CD4-positive, alpha-beta T cell (primary cell): Measurements from ENCODE around the gene GMEB1. TPM values are rescaled to one million over a fixed set of nuclear protein-coding genes. Genes with fewer than 3 reads are reported as not detected.

Source experiments
- ATAC-seq: fragments of 200-7000 bp; cut with Tn5 transposase; one replicate; pipeline ENCODE4 v1.10.0; 2022; ENCODE audit warnings: mild to moderate bottlenecking; ENCODE audit not compliant: poor library complexity
- CTCF ChIA-PET: fragments of 350-600 bp; sonication (Branson Sonifier 250); formaldehyde crosslinking; loops from one replicate; lab custom pipeline; 2021; ENCODE audit warnings: antibody characterized with exemption, inconsistent platforms; lab: Charles Lee
- POLR2A ChIA-PET: fragments of 350-600 bp; sonication (Branson Sonifier 250); formaldehyde crosslinking; loops from one replicate; lab custom pipeline; 2021; ENCODE audit warnings: antibody characterized with exemption, inconsistent platforms; lab: Charles Lee
- DNase-seq, 14 experiments: peaks; one replicate each; pipeline ENCODE4 v3.0.0-alpha.2; 2013 to 2020; ENCODE audit warnings: mixed read lengths in 2 of 14
- H3K27ac ChIP-seq, 2 donors: one replicate each; pipeline versions ENCODE4 v1.5.1 to v1.7.0; 2013; ENCODE audit warnings: low read length in 2 of 2, low read depth in 1 of 2, mild to moderate bottlenecking in 1 of 2
- H3K27me3 ChIP-seq, 2 experiments: 1 replicate in 1 of 2; 2 replicates in 1 of 2; pipeline versions ENCODE4 v1.6.1 to v1.7.0; 2013; ENCODE audit warnings: low read length in 2 of 2, control low read depth in 1 of 2, mild to moderate bottlenecking in 1 of 2, moderate library complexity in 1 of 2; ENCODE audit not compliant: insufficient read depth in 2 of 2, control insufficient read depth in 1 of 2
- H3K36me3 ChIP-seq: one replicate; pipeline ENCODE4 v1.6.1; 2013; ENCODE audit warnings: low read length, control low read depth; ENCODE audit not compliant: insufficient read depth
- H3K4me1 ChIP-seq: one replicate; pipeline ENCODE4 v1.6.1; 2013; ENCODE audit warnings: low read length, control low read depth; ENCODE audit not compliant: insufficient read depth
- H3K4me3 ChIP-seq: one replicate; pipeline ENCODE4 v1.5.1; 2013; ENCODE audit warnings: mild to moderate bottlenecking, low read length, moderate library complexity
- H3K9me3 ChIP-seq, 2 experiments: 1 replicate in 1 of 2; 2 replicates in 1 of 2; pipeline versions ENCODE4 v1.6.1 to v1.7.0; 2013; ENCODE audit warnings: low read length in 2 of 2, mild to moderate bottlenecking in 2 of 2, control low read depth in 1 of 2, moderate library complexity in 1 of 2; ENCODE audit not compliant: control insufficient read depth in 1 of 2, insufficient read depth in 1 of 2
- H3K27ac Mint-ChIP-seq: one replicate; pipeline ENCODE4 v1.8.0; 2020; ENCODE audit warnings: mixed read lengths
- H3K27me3 Mint-ChIP-seq: one replicate; pipeline ENCODE4 v1.8.0; 2021; ENCODE audit warnings: mixed read lengths
- H3K36me3 Mint-ChIP-seq: one replicate; pipeline ENCODE4 v1.8.0; 2021; ENCODE audit warnings: low read depth, mixed read lengths
- H3K4me1 Mint-ChIP-seq: one replicate; pipeline ENCODE4 v1.8.0; 2021; ENCODE audit warnings: low read depth, mixed read lengths
- H3K4me3 Mint-ChIP-seq: one replicate; pipeline ENCODE4 v1.8.0; 2020; ENCODE audit warnings: mild to moderate bottlenecking, mixed read lengths
- H3K9me3 Mint-ChIP-seq: one replicate; pipeline ENCODE4 v1.8.0; 2020; ENCODE audit warnings: mixed read lengths
- intact Hi-C, 2 experiments: fragments of 100-400 bp; cut with DNase I in 1 of 2; cut with micrococcal nuclease in 1 of 2; formaldehyde crosslinking; loops; one replicate each; pipeline versions ENCODE4 v1.15.1 to v1.9.0; 2023 to 2025; cut with DNase I, micrococcal nuclease
- total RNA-seq, 174 experiments: library from RNA in 2 of 174; stranded (reverse) in 2 of 174; gene quantifications; one replicate each; pipeline ENCODE4 v1.2.3 and lab custom pipeline; 2021 to 2026
- TF ChIP-seq, protein P1 (sequence below): fragments of 200-600 bp; IDR thresholded peaks from one replicate; pipeline ENCODE4 v1.8.0; 2022; ENCODE audit warnings: antibody characterized with exemption, mild to moderate bottlenecking

GMEB1 gene
- total RNA-seq, 2 experiments from 2014 or later = 9.0 to 11.8 TPM

DNA sequence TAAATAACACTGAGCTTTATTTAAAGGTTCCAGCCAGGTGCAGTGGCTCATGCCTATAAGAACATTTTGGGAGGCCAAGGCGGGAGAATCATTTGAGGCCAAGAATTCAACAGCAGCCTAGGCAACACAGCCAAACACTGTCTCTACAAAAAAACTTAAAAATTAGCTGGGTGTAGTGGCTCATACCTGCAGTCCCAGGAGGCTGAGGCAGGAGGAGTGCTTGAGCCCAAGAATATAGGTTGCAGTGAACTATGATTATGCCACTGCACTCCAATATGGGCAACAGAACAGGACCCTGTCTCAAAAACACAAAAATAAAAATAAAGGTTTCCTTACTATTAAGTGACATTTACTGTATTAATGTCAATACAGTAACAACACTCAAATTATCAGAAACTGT is 27.8 kb upstream of the GMEB1 start:
- CTCF ChIA-PET = interaction anchor here (0.9 to 2.0 kb wide), 4 partner anchors 60 to 236 kb away, joined by 3 to 11 read pairs (median 6); partner anchors contain the start of gene YTHDF2
- peak overlapping the region; percentile 97 for H3K27ac Mint-ChIP-seq
- peak overlapping the region; percentile 92 for H3K4me3 Mint-ChIP-seq
- TF ChIP-seq, protein P1, sequence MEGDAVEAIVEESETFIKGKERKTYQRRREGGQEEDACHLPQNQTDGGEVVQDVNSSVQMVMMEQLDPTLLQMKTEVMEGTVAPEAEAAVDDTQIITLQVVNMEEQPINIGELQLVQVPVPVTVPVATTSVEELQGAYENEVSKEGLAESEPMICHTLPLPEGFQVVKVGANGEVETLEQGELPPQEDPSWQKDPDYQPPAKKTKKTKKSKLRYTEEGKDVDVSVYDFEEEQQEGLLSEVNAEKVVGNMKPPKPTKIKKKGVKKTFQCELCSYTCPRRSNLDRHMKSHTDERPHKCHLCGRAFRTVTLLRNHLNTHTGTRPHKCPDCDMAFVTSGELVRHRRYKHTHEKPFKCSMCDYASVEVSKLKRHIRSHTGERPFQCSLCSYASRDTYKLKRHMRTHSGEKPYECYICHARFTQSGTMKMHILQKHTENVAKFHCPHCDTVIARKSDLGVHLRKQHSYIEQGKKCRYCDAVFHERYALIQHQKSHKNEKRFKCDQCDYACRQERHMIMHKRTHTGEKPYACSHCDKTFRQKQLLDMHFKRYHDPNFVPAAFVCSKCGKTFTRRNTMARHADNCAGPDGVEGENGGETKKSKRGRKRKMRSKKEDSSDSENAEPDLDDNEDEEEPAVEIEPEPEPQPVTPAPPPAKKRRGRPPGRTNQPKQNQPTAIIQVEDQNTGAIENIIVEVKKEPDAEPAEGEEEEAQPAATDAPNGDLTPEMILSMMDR = peak; percentile 39
- Histone ChIP-seq H3K4me1 (peaks cover 44% of the 10 kb centered on the region), H3K36me3 (peaks cover 5% of the 10 kb centered on the region), H3K4me3 (no peak overlapping the region), H3K27ac (no peak overlapping the region), H3K27me3 (no peaks in the 10 kb centered on the region), H3K9me3 (no peaks in the 10 kb centered on the region)
- POLR2A ChIA-PET = interaction anchor here (0.7 to 5.7 kb wide), 4 partner anchors 29 to 651 kb away, joined by 3 to 198 read pairs (median 140); partner anchors contain the start of genes GMEB1 and YTHDF2
- no peaks in the 10 kb centered on the region for H3K27me3 Mint-ChIP-seq
- DNase-seq (peak in 11 of 14 experiments; percentile 15 to 69 (median 30)), ATAC-seq (peak; percentile 15)
- intact Hi-C loops = loop anchor here (1.0 to 10.0 kb wide), 7 partner anchors 54 to 396 kb away; partner anchors contain the start of gene RCC1 (in 1 of the 2)
- H3K36me3 Mint-ChIP-seq = peaks cover 18% of the 10 kb centered on the region
- peaks cover 58% of the 10 kb centered on the region for H3K4me1 Mint-ChIP-seq
- H3K9me3 Mint-ChIP-seq = no peaks in the 10 kb centered on the region

DNA sequence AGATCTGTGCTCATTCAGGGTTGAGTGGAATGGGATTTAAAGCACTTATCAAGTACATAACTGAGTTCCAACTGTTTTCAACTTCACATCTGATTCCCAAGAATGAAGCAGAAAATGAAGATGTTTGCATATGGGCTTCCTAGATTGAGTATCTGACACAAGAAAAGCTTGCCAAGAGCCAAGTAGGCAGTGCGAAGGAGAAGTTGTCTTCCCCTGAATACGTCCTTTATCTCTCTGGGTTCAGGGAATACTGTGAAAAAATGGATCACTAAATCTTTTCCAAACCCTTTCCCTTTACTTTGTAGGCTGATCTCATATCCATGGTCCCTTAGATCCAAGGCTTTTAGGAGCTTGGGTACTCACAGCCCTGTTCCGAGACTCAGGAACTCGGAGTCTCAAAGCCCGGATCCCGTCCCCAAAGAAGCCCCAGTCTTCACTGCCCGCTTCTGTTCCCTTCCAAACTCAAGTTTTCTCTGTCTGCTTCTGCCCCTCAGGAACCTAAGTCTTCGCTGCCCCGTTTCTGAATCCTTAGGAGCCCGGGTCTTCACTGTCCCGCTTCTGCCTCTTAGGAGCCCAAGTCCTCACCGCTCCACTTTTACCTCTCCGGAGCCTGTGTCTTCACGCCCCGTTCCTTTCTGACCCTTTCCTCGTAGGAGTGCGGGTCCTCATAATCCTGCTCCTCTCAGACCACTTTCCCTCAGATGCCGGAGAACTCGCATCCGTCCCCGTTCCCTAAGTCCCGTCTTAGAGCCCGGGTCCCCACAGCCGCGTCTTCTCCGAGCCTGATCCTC is 26.3 kb upstream of the GMEB1 start:
- ChIA-PET CTCF (interaction anchor here (0.9 to 2.8 kb wide), 7 partner anchors 26 to 538 kb away, joined by 3 to 43 read pairs (median 11); partner anchors contain the start of genes GMEB1 and YTHDF2), POLR2A (interaction anchor here (0.6 to 5.7 kb wide), 31 partner anchors 19 to 1752 kb away, joined by 3 to 198 read pairs (median 5); partner anchors contain the start of genes EPB41, GMEB1, GPN2 and MED18)
- peak overlapping the region; percentile 97 for H3K27ac Mint-ChIP-seq
- TF ChIP-seq, protein P1 = no peak
- Histone ChIP-seq H3K4me1 (peaks cover 46% of the 10 kb centered on the region), H3K9me3 (no peaks in the 10 kb centered on the region), H3K36me3 (no peaks in the 10 kb centered on the region), H3K4me3 (peak overlapping the region; percentile 99), H3K27me3 (no peaks in the 10 kb centered on the region), H3K27ac (peak overlapping the region; percentile 94)
- intact Hi-C loops = loop anchor here (2.0 to 10.0 kb wide), 7 partner anchors 53 to 553 kb away; partner anchors contain the start of genes SRSF4 (in 2 of the 2), EYA3 (in 1 of the 2) and RCC1 (in 1 of the 2)
- peak; percentile 15 for ATAC-seq
- peak overlapping the region; percentile 92 for H3K4me3 Mint-ChIP-seq
- no peaks in the 10 kb centered on the region for H3K27me3 Mint-ChIP-seq
- peaks cover 18% of the 10 kb centered on the region for H3K36me3 Mint-ChIP-seq
- H3K9me3 Mint-ChIP-seq = no peaks in the 10 kb centered on the region
- peaks cover 56% of the 10 kb centered on the region for H3K4me1 Mint-ChIP-seq
- peak in 2 of 14 experiments; percentile 6 to 8 for DNase-seq
